Chondrocyte (in vitro differentiated cells): ENCODE results near the gene WASF3. TPM values are rescaled to one million over a fixed set of nuclear protein-coding genes. Genes with fewer than 3 reads are reported as not detected.

ENCODE experiments used
- DNase-seq: peaks from one replicate; pipeline ENCODE4 v3.0.0; 2021; ENCODE audit warnings: mixed read lengths, low spot score
- H3K27ac Mint-ChIP-seq: one replicate; pipeline ENCODE4 v1.8.0; 2021; ENCODE audit warnings: mild to moderate bottlenecking, moderate library complexity, mixed read lengths; ENCODE audit not compliant: unreplicated experiment
- H3K27me3 Mint-ChIP-seq: 2 replicates; pipeline ENCODE4 v1.8.0; 2021; ENCODE audit warnings: low read depth, mixed read lengths
- H3K36me3 Mint-ChIP-seq: 2 replicates; pipeline ENCODE4 v1.8.0; 2021; ENCODE audit warnings: low read depth, mixed read lengths
- H3K4me1 Mint-ChIP-seq: 2 replicates; pipeline ENCODE4 v1.8.0; 2021; ENCODE audit warnings: low read depth, mild to moderate bottlenecking, mixed read lengths
- H3K4me3 Mint-ChIP-seq: one replicate; pipeline ENCODE4 v1.8.0; 2021; ENCODE audit warnings: mild to moderate bottlenecking, moderate library complexity, mixed read lengths; ENCODE audit not compliant: unreplicated experiment
- H3K9me3 Mint-ChIP-seq: 2 replicates; pipeline ENCODE4 v1.8.0; 2021; ENCODE audit warnings: low read depth, mixed read lengths
- total RNA-seq: library from RNA; stranded (reverse); gene quantifications from 3 replicates; pipeline ENCODE4 v1.2.1, GENCODE V29; 2021
- TF ChIP-seq, protein P1 (sequence below): fragments of 200-600 bp; sonication (generic); IDR thresholded peaks from 2 replicates; pipeline ENCODE4 v1.5.0; 2021; ENCODE audit warnings: antibody characterized with exemption, mild to moderate bottlenecking, moderate library complexity

WASF3 gene
- total RNA-seq, 1 donor from 2014 or later, result 23.6 TPM

- H3K27ac Mint-ChIP-seq, result no peak overlapping the region
- TF ChIP-seq, protein P1, sequence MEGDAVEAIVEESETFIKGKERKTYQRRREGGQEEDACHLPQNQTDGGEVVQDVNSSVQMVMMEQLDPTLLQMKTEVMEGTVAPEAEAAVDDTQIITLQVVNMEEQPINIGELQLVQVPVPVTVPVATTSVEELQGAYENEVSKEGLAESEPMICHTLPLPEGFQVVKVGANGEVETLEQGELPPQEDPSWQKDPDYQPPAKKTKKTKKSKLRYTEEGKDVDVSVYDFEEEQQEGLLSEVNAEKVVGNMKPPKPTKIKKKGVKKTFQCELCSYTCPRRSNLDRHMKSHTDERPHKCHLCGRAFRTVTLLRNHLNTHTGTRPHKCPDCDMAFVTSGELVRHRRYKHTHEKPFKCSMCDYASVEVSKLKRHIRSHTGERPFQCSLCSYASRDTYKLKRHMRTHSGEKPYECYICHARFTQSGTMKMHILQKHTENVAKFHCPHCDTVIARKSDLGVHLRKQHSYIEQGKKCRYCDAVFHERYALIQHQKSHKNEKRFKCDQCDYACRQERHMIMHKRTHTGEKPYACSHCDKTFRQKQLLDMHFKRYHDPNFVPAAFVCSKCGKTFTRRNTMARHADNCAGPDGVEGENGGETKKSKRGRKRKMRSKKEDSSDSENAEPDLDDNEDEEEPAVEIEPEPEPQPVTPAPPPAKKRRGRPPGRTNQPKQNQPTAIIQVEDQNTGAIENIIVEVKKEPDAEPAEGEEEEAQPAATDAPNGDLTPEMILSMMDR, result no peak
- peaks cover 8% of the 10 kb centered on the region for H3K27me3 Mint-ChIP-seq
- peaks cover 6% of the 10 kb centered on the region for H3K4me1 Mint-ChIP-seq
- no peak for DNase-seq
- no peaks in the 10 kb centered on the region for H3K36me3 Mint-ChIP-seq
- no peak overlapping the region for H3K4me3 Mint-ChIP-seq
- peaks cover 3% of the 10 kb centered on the region for H3K9me3 Mint-ChIP-seq
These were observed 39.5 kb upstream of the WASF3 start for GRCh38 chr13:26517936-26518335.

DNA sequence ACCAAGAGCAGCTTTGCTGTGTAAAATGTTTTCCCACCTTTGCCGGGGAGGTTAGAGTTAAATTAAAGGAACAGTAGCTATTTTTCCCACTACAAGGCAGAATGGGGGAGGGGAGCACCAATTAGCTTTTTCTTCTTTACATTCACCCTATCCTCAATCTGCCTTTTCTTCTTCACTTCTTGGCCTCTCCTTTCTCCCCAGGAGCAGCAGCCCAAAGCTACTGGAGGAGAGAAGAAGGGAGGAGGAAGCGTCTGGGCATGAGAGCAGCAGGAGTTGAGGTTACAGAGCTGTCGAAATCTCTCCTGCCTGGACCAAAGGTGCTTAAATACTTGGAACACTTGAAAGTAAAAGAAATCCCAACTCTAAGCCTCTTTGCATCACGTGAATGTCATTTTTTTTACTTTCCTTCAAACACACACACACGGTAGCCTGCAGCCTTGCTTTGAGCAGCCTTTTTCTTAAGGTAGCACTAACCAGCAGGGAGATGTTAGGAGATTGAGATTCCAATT lies 39.0 kb upstream of the WASF3 start:
- TF ChIP-seq, protein P1, result no peak
- H3K4me1 Mint-ChIP-seq, result peaks cover 6% of the 10 kb centered on the region
- no peaks in the 10 kb centered on the region for H3K36me3 Mint-ChIP-seq
- no peak overlapping the region for H3K27ac Mint-ChIP-seq
- H3K27me3 Mint-ChIP-seq, result peaks cover 8% of the 10 kb centered on the region
- H3K4me3 Mint-ChIP-seq, result no peak overlapping the region
- DNase-seq, result no peak
- peaks cover 3% of the 10 kb centered on the region for H3K9me3 Mint-ChIP-seq

DNA sequence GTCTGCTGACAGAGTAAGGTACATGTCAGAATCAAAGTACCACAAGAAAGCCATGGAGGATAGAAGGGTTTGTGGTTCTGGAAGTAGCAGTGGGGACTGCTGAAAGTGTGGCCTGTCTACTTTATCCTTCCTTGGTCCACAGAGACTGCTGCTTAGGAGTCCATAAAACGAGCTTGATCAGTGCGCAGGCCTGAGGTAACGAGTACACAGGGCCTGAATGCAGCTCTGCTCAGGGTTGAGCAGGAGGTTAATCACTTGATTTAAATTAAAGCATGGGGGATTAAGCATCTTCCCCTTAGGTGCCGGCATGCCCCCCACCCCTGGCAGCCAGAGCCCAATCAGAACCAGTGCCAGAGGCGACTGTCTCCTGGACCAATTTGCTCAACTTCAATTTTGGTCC lies 34.9 kb upstream of the WASF3 start:
- DNase-seq, result no peak
- H3K27me3 Mint-ChIP-seq, result peaks cover 10% of the 10 kb centered on the region
- H3K36me3 Mint-ChIP-seq, result no peaks in the 10 kb centered on the region
- H3K4me3 Mint-ChIP-seq, result no peak overlapping the region
- H3K27ac Mint-ChIP-seq, result no peak overlapping the region
- TF ChIP-seq, protein P1, result no peak
- H3K9me3 Mint-ChIP-seq, result peaks cover 3% of the 10 kb centered on the region
- H3K4me1 Mint-ChIP-seq, result no peaks in the 10 kb centered on the region

DNA sequence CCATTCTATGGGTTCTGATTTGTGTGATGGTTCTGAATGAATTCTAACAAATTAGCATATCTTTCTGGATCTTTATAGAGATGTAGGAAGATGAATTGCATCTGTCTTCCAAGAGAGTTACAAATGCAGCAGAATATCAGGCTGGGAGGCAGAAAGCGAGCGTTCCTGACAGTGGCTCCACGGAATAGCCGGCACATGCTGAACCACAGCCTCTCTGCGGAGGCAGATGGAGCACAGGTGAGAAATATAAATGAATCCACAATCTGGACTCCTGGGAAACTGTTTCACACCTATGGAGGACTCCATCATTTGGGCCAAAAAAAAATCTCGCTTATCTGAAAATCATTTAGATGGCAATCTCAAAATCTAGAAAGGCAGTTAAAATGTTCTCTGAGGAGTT lies 34.5 kb upstream of the WASF3 start:
- Mint-ChIP-seq H3K36me3 (no peaks in the 10 kb centered on the region), H3K4me1 (no peaks in the 10 kb centered on the region), H3K27me3 (peaks cover 9% of the 10 kb centered on the region), H3K27ac (no peak overlapping the region), H3K4me3 (no peak overlapping the region), H3K9me3 (peaks cover 3% of the 10 kb centered on the region)
- TF ChIP-seq, protein P1, result no peak
- DNase-seq, result no peak

DNA sequence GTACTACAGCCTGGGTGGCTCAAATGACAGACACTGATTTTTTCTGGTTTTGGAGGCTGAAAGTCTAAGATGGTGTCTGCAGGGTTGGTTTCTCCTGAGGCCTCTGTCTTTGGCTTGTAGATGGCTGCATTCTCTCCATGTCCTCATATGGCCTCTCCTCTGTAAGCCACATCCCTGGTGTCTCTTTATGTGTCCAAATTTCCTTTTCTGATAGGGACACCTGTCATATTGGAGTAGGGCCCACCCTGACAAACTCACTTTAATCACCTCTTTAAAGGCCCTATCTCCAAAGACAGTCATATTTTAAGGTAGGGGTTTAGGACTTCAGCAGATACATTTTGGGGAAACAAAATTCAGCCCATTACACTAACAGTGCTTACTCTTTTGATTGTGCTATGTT lies 32.0 kb upstream of the WASF3 start:
- Mint-ChIP-seq H3K27ac (no peak overlapping the region), H3K4me3 (no peak overlapping the region), H3K9me3 (peaks cover 3% of the 10 kb centered on the region), H3K36me3 (no peaks in the 10 kb centered on the region), H3K27me3 (peaks cover 11% of the 10 kb centered on the region), H3K4me1 (no peaks in the 10 kb centered on the region)
- TF ChIP-seq, protein P1, result no peak
- no peak for DNase-seq
